Measurements from ENCODE around the gene MESD. TPM values are rescaled to one million over a fixed set of nuclear protein-coding genes. Genes with fewer than 3 reads are reported as not detected.

MESD gene
- total and polyA plus RNA-seq, 4 experiments from 2014 or later = 32.2 to 44.6 (median 39.5) TPM

DNA sequence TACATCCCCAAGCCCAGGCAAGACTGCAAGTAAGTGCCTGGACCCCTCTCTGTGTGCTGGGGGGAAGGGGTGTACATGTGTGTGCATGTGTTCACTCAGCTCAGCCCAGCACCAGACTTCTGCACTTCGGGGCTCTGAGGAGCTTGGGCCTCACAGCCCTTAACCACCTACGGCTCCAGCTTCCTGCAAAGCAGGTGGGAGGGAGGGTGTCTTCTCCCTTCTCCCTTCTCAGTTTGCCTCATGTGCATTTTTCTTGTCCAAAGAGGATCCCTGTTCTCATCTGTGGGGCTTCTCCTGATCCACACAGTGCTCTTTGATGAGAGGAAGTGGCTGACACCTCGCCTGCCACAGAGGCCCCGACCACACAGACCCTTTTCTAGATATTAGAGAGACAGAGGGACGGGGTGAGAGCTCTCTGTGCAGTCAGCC, 69.3 kb downstream of the MESD start:
- no peaks in the 10 kb centered on the region for H3K27me3 Mint-ChIP-seq
- peaks cover 5 to 31% (median 17%) of the 10 kb centered on the region in 4 donors for H3K4me1 Mint-ChIP-seq
- H3K27me3 ChIP-seq (ENCODE audit: insufficient read depth, low read length) = no peaks in the 10 kb centered on the region
- no peaks in the 10 kb centered on the region for H3K36me3 ChIP-seq (ENCODE audit: insufficient read depth, low read length)
- no peak for DNase-seq
- no peak overlapping the region for H3K4me3 ChIP-seq (ENCODE audit: low read length in 2 of 2)
- H3K4me3 Mint-ChIP-seq = no peak overlapping the region
- H3K27ac ChIP-seq (ENCODE audit: low read depth, low read length) = no peak overlapping the region
- peak overlapping the region in 2 of 7 donors; percentile 2 to 24 for H3K27ac Mint-ChIP-seq
- ChIA-PET POLR2A (ENCODE audit: partially characterized antibody) (no interaction called here), CTCF (ENCODE audit: partially characterized antibody) (no interaction called here)
- H3K9me3 Mint-ChIP-seq = no peaks in the 10 kb centered on the region
- intact Hi-C loops (cut with micrococcal nuclease) = no loop called here
- H3K36me3 Mint-ChIP-seq = peaks cover 8 to 20% of the 10 kb centered on the region in 2 donors
- H3K9me3 ChIP-seq (ENCODE audit: control insufficient read depth in 1 of 2, low read length in 2 of 2) = no peaks in the 10 kb centered on the region
- H3K4me1 ChIP-seq (ENCODE audit: insufficient read depth, low read length) = peaks cover 11% of the 10 kb centered on the region

DNA sequence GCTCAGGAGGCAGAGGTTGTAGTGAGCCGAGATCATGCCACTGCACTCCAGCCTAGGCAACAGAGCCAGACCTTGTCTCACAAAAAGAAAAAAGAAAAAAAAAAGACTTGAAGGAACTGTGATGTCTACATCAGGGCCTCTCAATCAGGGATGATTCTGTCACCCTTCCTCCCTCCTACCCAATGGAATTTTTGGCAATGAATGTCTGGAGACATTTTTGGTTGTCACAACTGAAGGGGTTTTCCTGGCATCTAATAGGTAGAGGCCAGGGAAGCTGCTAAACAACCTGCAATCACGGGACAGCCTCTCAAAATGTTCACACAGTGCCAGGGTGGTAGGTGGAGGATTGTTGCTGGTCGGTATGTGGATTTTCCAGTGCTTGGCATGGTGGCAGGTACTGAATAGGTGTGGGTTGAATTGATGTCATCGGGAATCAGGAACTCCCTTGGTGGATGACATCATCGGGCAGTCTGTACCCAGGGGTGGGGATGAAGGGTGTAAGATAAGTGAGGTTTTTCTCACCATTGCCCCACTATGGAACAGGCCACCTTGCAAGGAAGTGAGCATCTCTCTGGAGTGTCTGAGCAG, 71.3 kb downstream of the MESD start:
- Histone ChIP-seq H3K9me3 (ENCODE audit: control insufficient read depth in 1 of 2, low read length in 2 of 2) (no peaks in the 10 kb centered on the region), H3K27ac (ENCODE audit: low read depth, low read length) (no peak overlapping the region), H3K4me1 (ENCODE audit: insufficient read depth, low read length) (peaks cover 11% of the 10 kb centered on the region), H3K36me3 (ENCODE audit: insufficient read depth, low read length) (no peaks in the 10 kb centered on the region), H3K27me3 (ENCODE audit: insufficient read depth, low read length) (no peaks in the 10 kb centered on the region), H3K4me3 (ENCODE audit: low read length in 2 of 2) (no peak overlapping the region)
- intact Hi-C loops (cut with micrococcal nuclease) = no loop called here
- DNase-seq = no peak
- H3K4me3 Mint-ChIP-seq = no peak overlapping the region
- H3K4me1 Mint-ChIP-seq = peaks cover 5 to 30% (median 17%) of the 10 kb centered on the region in 4 donors
- H3K27me3 Mint-ChIP-seq = no peaks in the 10 kb centered on the region
- no peak overlapping the region for H3K27ac Mint-ChIP-seq
- POLR2A ChIA-PET (ENCODE audit: partially characterized antibody) = no interaction called here
- H3K36me3 Mint-ChIP-seq = peaks cover 6 to 14% of the 10 kb centered on the region in 2 donors
- no peaks in the 10 kb centered on the region for H3K9me3 Mint-ChIP-seq
- CTCF ChIA-PET (ENCODE audit: partially characterized antibody) = interaction anchor here (0.6 kb wide), 1 partner anchor 180 kb away, joined by 4 read pairs; no protein-coding TSS in a partner anchor

DNA sequence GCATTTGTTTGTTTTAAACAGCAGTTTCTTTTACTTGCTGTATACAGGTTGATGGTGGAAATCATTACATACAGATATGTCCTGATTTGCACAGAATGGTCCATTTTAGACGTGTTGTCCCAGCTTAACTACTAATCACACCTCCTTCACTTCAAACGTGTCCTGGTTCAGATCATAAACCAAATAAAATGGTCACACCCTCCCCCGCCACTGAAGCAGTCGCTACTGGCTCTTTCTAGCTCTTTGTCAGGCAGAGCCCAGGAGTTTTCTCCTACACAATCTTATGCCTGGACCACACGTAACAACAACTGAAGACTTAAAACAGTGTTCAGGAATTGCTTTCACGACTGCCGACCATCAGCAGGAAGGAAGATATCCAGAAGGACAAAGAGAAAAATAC, 73.6 kb downstream of the MESD start:
- peaks cover 7% of the 10 kb centered on the region for H3K4me1 ChIP-seq (ENCODE audit: insufficient read depth, low read length)
- intact Hi-C loops (cut with micrococcal nuclease) = no loop called here
- Mint-ChIP-seq H3K27ac (peak overlapping the region in 1 of 7 donors; percentile 22), H3K27me3 (no peaks in the 10 kb centered on the region), H3K4me1 (peaks cover 5 to 9% (median 8%) of the 10 kb centered on the region in 4 donors), H3K4me3 (no peak overlapping the region), H3K36me3 (peaks cover 2 to 13% of the 10 kb centered on the region in 2 donors), H3K9me3 (no peaks in the 10 kb centered on the region)
- H3K36me3 ChIP-seq (ENCODE audit: insufficient read depth, low read length) = no peaks in the 10 kb centered on the region
- H3K4me3 ChIP-seq (ENCODE audit: low read length in 2 of 2) = no peak overlapping the region
- no peaks in the 10 kb centered on the region for H3K27me3 ChIP-seq (ENCODE audit: insufficient read depth, low read length)
- H3K9me3 ChIP-seq (ENCODE audit: control insufficient read depth in 1 of 2, low read length in 2 of 2) = no peaks in the 10 kb centered on the region
- DNase-seq = no peak
- ChIA-PET CTCF (ENCODE audit: partially characterized antibody) (no interaction called here), POLR2A (ENCODE audit: partially characterized antibody) (no interaction called here)
- no peak overlapping the region for H3K27ac ChIP-seq (ENCODE audit: low read depth, low read length)

DNA sequence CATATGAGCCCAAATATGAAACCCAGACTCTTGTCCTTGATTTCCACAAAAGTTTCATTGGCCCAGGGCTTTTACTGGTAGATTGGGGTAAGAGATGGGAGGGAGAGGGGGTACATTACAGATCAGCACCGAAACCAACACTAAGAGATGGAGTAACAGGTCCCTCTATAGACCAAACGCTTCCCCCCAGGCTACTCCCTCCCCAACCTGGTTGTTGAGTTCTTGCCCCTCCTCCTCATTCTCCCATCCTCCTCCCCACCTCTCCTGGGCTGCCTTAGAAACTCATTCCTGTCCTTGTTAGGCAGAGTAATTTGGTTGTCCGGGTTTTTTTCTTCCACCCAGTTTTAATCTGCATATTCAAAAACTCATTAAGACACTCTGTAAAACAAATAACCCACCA, 74.1 kb downstream of the MESD start:
- Mint-ChIP-seq H3K4me1 (peaks cover 0 to 3% (median 2%) of the 10 kb centered on the region in 4 donors), H3K4me3 (no peak overlapping the region), H3K9me3 (no peaks in the 10 kb centered on the region), H3K27ac (no peak overlapping the region), H3K36me3 (peaks cover 8 to 19% of the 10 kb centered on the region in 2 donors), H3K27me3 (no peaks in the 10 kb centered on the region)
- no peaks in the 10 kb centered on the region for H3K9me3 ChIP-seq (ENCODE audit: control insufficient read depth in 1 of 2, low read length in 2 of 2)
- no peaks in the 10 kb centered on the region for H3K36me3 ChIP-seq (ENCODE audit: insufficient read depth, low read length)
- ChIA-PET POLR2A (ENCODE audit: partially characterized antibody) (no interaction called here), CTCF (ENCODE audit: partially characterized antibody) (no interaction called here)
- intact Hi-C loops (cut with micrococcal nuclease) = no loop called here
- no peak overlapping the region for H3K4me3 ChIP-seq (ENCODE audit: low read length in 2 of 2)
- no peak for DNase-seq
- peaks cover under 1% of the 10 kb centered on the region for H3K4me1 ChIP-seq (ENCODE audit: insufficient read depth, low read length)
- no peaks in the 10 kb centered on the region for H3K27me3 ChIP-seq (ENCODE audit: insufficient read depth, low read length)
- no peak overlapping the region for H3K27ac ChIP-seq (ENCODE audit: low read depth, low read length)

DNA sequence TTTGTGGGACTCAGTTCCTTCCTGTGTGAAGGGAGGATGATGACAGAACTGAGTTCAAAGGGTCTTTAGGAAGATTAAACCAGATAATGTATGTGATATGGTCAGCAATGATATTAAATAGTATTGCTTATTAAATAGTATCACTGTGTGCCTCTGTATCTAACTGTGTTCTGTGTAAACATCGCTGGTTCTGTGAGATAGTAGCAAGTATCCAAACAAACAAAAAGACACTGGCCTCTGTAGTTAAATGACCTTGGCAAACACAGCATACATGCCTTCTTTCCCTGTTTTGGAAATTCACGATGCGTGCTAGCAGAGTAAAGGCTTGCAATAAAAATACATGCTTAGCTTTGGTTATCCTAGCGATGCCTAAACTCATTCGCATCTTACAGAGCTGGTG, 76.1 kb downstream of the MESD start:
- Mint-ChIP-seq H3K9me3 (peaks cover 0 to 3% (median 0%) of the 10 kb centered on the region in 8 donors), H3K4me1 (no peaks in the 10 kb centered on the region), H3K36me3 (peaks cover 23 to 38% of the 10 kb centered on the region in 2 donors), H3K27ac (no peak overlapping the region), H3K4me3 (no peak overlapping the region), H3K27me3 (no peaks in the 10 kb centered on the region)
- Histone ChIP-seq H3K4me3 (ENCODE audit: low read length in 2 of 2) (no peak overlapping the region), H3K9me3 (ENCODE audit: control insufficient read depth in 1 of 2, low read length in 2 of 2) (no peaks in the 10 kb centered on the region), H3K36me3 (ENCODE audit: insufficient read depth, low read length) (no peaks in the 10 kb centered on the region), H3K27me3 (ENCODE audit: insufficient read depth, low read length) (no peaks in the 10 kb centered on the region), H3K27ac (ENCODE audit: low read depth, low read length) (no peak overlapping the region), H3K4me1 (ENCODE audit: insufficient read depth, low read length) (no peaks in the 10 kb centered on the region)
- DNase-seq = no peak
- CTCF ChIA-PET (ENCODE audit: partially characterized antibody) = no interaction called here
- intact Hi-C loops (cut with micrococcal nuclease) = no loop called here
- POLR2A ChIA-PET (ENCODE audit: partially characterized antibody) = interaction anchor here (0.8 kb wide), 1 partner anchor 17 kb away, joined by 3 read pairs; no protein-coding TSS in a partner anchor

DNA sequence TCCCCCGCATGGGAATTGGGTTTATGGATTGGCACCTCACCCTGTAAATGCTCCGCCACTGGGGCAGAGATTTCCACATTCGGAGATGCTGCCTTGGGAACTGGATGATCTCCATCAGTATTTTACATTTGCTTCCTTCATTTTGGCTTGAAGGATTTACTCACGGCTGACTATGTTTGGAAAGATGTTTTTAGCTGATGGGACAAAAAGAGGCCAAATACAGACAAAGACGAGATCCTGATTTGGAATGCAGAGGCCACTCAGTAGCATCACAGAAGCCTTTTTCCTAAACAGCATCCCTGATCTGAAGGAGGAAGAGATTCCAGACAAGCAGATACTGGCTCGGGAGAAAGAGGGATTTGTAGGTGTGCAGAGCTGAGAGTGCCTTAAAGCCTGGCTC, 76.9 kb downstream of the MESD start:
- H3K9me3 ChIP-seq (ENCODE audit: control insufficient read depth in 1 of 2, low read length in 2 of 2) = no peaks in the 10 kb centered on the region
- Mint-ChIP-seq H3K27me3 (no peaks in the 10 kb centered on the region), H3K4me3 (no peak overlapping the region), H3K27ac (no peak overlapping the region), H3K36me3 (peaks cover 23 to 44% of the 10 kb centered on the region in 2 donors), H3K9me3 (peaks cover 0 to 3% (median 0%) of the 10 kb centered on the region in 8 donors), H3K4me1 (no peaks in the 10 kb centered on the region)
- no peaks in the 10 kb centered on the region for H3K36me3 ChIP-seq (ENCODE audit: insufficient read depth, low read length)
- no peaks in the 10 kb centered on the region for H3K27me3 ChIP-seq (ENCODE audit: insufficient read depth, low read length)
- no peaks in the 10 kb centered on the region for H3K4me1 ChIP-seq (ENCODE audit: insufficient read depth, low read length)
- no peak for DNase-seq
- CTCF ChIA-PET (ENCODE audit: partially characterized antibody) = no interaction called here
- intact Hi-C loops (cut with micrococcal nuclease) = no loop called here
- POLR2A ChIA-PET (ENCODE audit: partially characterized antibody) = interaction anchor here (0.8 kb wide), 1 partner anchor 16 kb away, joined by 3 read pairs; no protein-coding TSS in a partner anchor
- no peak overlapping the region for H3K27ac ChIP-seq (ENCODE audit: low read depth, low read length)
- H3K4me3 ChIP-seq (ENCODE audit: low read length in 2 of 2) = no peak overlapping the region

DNA sequence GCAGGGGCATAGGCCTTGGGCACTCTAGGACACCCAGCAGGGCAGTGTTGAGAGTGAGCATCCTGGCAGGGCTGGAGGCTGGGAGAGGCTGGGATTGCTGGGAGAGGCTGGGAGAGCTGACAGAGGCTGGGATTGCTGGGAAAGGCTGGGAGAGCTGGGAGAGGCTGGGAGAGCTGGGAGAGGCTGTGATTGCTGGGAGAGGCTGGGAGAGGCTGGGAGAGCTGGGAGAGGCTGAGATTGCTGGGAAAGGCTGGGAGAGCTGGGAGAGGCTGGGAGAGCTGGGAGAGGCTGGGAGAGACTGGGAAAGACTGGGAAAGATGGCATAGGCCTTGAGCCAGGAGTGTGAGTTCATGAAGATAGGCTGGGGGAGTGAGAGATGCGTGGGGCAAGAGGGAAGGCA, 77.8 kb downstream of the MESD start:
- H3K9me3 Mint-ChIP-seq = peaks cover 0 to 3% (median 0%) of the 10 kb centered on the region in 8 donors
- H3K27ac Mint-ChIP-seq = no peak overlapping the region
- no peaks in the 10 kb centered on the region for H3K4me1 Mint-ChIP-seq
- H3K4me3 Mint-ChIP-seq = no peak overlapping the region
- intact Hi-C loops (cut with micrococcal nuclease) = no loop called here
- POLR2A ChIA-PET (ENCODE audit: partially characterized antibody) = no interaction called here
- H3K4me3 ChIP-seq (ENCODE audit: low read length in 2 of 2) = no peak overlapping the region
- H3K36me3 ChIP-seq (ENCODE audit: insufficient read depth, low read length) = no peaks in the 10 kb centered on the region
- H3K27me3 ChIP-seq (ENCODE audit: insufficient read depth, low read length) = no peaks in the 10 kb centered on the region
- H3K4me1 ChIP-seq (ENCODE audit: insufficient read depth, low read length) = no peaks in the 10 kb centered on the region
- peaks cover 26 to 48% of the 10 kb centered on the region in 2 donors for H3K36me3 Mint-ChIP-seq
- H3K9me3 ChIP-seq (ENCODE audit: control insufficient read depth in 1 of 2, low read length in 2 of 2) = no peaks in the 10 kb centered on the region
- H3K27me3 Mint-ChIP-seq = no peaks in the 10 kb centered on the region
- CTCF ChIA-PET (ENCODE audit: partially characterized antibody) = no interaction called here
- no peak for DNase-seq
- no peak overlapping the region for H3K27ac ChIP-seq (ENCODE audit: low read depth, low read length)
